Neural crest cell (in vitro differentiated cells): ENCODE measurements around the gene KANK2. TPM values are rescaled to one million over a fixed set of nuclear protein-coding genes. Genes with fewer than 3 reads are reported as not detected.

Source experiments
- DNase-seq: peaks from one replicate; pipeline ENCODE4 v3.0.0; 2021; ENCODE audit warnings: low read depth, mixed read lengths, low spot score
- H3K27ac Mint-ChIP-seq: one replicate; pipeline ENCODE4 v1.8.0; 2021; ENCODE audit warnings: mild to moderate bottlenecking, mixed read lengths; ENCODE audit not compliant: unreplicated experiment
- H3K27me3 Mint-ChIP-seq: 2 replicates; pipeline ENCODE4 v1.8.0; 2021; ENCODE audit warnings: low read depth, mild to moderate bottlenecking, mixed read lengths
- H3K36me3 Mint-ChIP-seq: 2 replicates; pipeline ENCODE4 v1.8.0; 2021; ENCODE audit warnings: low read depth, mild to moderate bottlenecking, mixed read lengths
- H3K4me1 Mint-ChIP-seq: 2 replicates; pipeline ENCODE4 v1.8.0; 2021; ENCODE audit warnings: mixed read lengths
- H3K4me3 Mint-ChIP-seq: one replicate; pipeline ENCODE4 v1.8.0; 2021; ENCODE audit warnings: mild to moderate bottlenecking, mixed read lengths
- H3K9me3 Mint-ChIP-seq: 2 replicates; pipeline ENCODE4 v1.8.0; 2021; ENCODE audit warnings: mixed read lengths
- total RNA-seq: library from RNA; stranded (reverse); gene quantifications from 2 replicates; pipeline ENCODE4 v1.2.1, GENCODE V29; 2021
- TF ChIP-seq, protein P1 (sequence below): fragments of 200-600 bp; sonication (generic); conservative IDR thresholded peaks from 2 replicates; pipeline ENCODE4 v1.5.0; 2021; ENCODE audit warnings: antibody characterized with exemption, mild to moderate bottlenecking

KANK2 gene
- total RNA-seq, 1 donor from 2014 or later: 32.1 TPM

- TF ChIP-seq, protein P1, sequence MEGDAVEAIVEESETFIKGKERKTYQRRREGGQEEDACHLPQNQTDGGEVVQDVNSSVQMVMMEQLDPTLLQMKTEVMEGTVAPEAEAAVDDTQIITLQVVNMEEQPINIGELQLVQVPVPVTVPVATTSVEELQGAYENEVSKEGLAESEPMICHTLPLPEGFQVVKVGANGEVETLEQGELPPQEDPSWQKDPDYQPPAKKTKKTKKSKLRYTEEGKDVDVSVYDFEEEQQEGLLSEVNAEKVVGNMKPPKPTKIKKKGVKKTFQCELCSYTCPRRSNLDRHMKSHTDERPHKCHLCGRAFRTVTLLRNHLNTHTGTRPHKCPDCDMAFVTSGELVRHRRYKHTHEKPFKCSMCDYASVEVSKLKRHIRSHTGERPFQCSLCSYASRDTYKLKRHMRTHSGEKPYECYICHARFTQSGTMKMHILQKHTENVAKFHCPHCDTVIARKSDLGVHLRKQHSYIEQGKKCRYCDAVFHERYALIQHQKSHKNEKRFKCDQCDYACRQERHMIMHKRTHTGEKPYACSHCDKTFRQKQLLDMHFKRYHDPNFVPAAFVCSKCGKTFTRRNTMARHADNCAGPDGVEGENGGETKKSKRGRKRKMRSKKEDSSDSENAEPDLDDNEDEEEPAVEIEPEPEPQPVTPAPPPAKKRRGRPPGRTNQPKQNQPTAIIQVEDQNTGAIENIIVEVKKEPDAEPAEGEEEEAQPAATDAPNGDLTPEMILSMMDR: no peak
- Mint-ChIP-seq H3K27ac (peak overlapping the region; percentile 80), H3K27me3 (no peaks in the 10 kb centered on the region), H3K4me3 (no peak overlapping the region), H3K36me3 (peaks cover 7% of the 10 kb centered on the region), H3K4me1 (peaks cover 4% of the 10 kb centered on the region), H3K9me3 (peaks cover 3% of the 10 kb centered on the region)
- no peak for DNase-seq
Measured at GRCh38 chr19:11230621-11231386, 33.5 kb upstream of the KANK2 start.

GRCh38 chr19:11227195-11227886, 30.0 kb upstream of the KANK2 start:
- Mint-ChIP-seq H3K4me3 (no peak overlapping the region), H3K36me3 (peaks cover 13% of the 10 kb centered on the region), H3K4me1 (no peaks in the 10 kb centered on the region), H3K27ac (no peak overlapping the region), H3K9me3 (peaks cover 4% of the 10 kb centered on the region), H3K27me3 (no peaks in the 10 kb centered on the region)
- no peak for DNase-seq
- TF ChIP-seq, protein P1: no peak

DNA sequence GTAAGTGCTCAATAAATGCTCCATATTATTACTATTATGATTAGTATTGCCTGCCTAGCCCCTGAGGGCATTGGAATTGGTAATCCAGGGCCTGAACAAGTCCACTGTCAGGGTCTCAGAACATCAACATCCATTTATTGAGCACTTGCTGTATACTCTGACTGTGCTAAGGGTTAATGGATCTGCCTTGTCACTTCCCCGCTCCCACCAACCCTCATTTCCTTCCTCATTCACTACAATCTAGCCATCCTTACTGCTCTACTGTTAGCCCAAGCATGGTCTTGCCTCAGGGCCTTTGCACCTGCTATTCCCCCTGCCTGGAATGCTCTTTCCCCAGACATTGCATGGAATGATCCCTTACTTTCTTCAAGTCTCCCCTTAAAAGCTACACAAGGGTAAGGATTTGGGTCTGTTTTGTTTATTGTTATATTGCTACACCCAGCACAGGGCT, 29.4 kb upstream of the KANK2 start:
- no peak overlapping the region for H3K4me3 Mint-ChIP-seq
- H3K27ac Mint-ChIP-seq: no peak overlapping the region
- peaks cover 19% of the 10 kb centered on the region for H3K36me3 Mint-ChIP-seq
- no peak for DNase-seq
- H3K4me1 Mint-ChIP-seq: no peaks in the 10 kb centered on the region
- H3K27me3 Mint-ChIP-seq: no peaks in the 10 kb centered on the region
- TF ChIP-seq, protein P1: no peak
- H3K9me3 Mint-ChIP-seq: peaks cover 7% of the 10 kb centered on the region

GRCh38 chr19:11225815-11226214, 28.5 kb upstream of the KANK2 start:
- Mint-ChIP-seq H3K27ac (no peak overlapping the region), H3K27me3 (no peaks in the 10 kb centered on the region), H3K4me1 (no peaks in the 10 kb centered on the region), H3K36me3 (peaks cover 28% of the 10 kb centered on the region), H3K9me3 (peaks cover 15% of the 10 kb centered on the region), H3K4me3 (no peak overlapping the region)
- TF ChIP-seq, protein P1: no peak
- DNase-seq: no peak

GRCh38 chr19:11225172-11225571, 27.8 kb upstream of the KANK2 start:
- no peak for DNase-seq
- peaks cover 19% of the 10 kb centered on the region for H3K9me3 Mint-ChIP-seq
- TF ChIP-seq, protein P1: no peak
- no peaks in the 10 kb centered on the region for H3K27me3 Mint-ChIP-seq
- no peak overlapping the region for H3K27ac Mint-ChIP-seq
- H3K36me3 Mint-ChIP-seq: peaks cover 30% of the 10 kb centered on the region
- no peak overlapping the region for H3K4me3 Mint-ChIP-seq
- H3K4me1 Mint-ChIP-seq: no peaks in the 10 kb centered on the region
